HG03442 (cell line): ENCODE data around the gene FITM2.
A peak's percentile ranks its signal among the peaks of the same experiment; 100 is the strongest.
"Not testable (repeated sequence)": the region's sequence is repeated elsewhere in the genome, so short reads cannot be mapped to it uniquely, and the experiment has no call there.

Experiments used
- ATAC-seq: cut with Tn5 transposase; IDR thresholded peaks from one replicate; pipeline ENCODE4 v1.9.1; 2021; ENCODE audit warnings: mild to moderate bottlenecking, moderate library complexity; ENCODE audit not compliant: unreplicated experiment

Gene FITM2

GRCh38 chr20:44310664-44311639 is at the start of gene FITM2:
TSS of gene FITM2 (minus strand) at chr20:44311202. CDS start at chr20:44311148, 54 bp downstream.
- peak; percentile 82 for ATAC-seq

DNA sequence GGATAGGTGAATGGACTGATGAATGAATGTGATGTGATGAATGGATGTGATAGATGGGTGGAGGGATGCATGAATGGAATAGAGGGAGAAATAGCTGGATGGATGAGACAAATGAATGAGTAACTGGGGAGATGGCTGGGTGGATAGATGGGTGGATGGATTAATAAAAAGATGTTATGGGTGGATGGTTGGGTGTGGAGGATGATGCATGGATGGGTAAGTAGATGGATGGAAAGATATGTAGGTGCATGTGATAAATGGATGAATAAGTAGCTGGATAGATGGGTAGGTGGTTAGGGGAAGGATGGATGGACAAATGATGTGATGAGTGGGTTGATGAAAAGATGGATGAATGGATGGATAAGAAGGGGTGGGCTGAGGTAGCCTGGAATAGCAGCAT is 49.2 kb upstream of the FITM2 start:
- no peak for ATAC-seq

- no peak for ATAC-seq
These were observed 47.8 kb upstream of the FITM2 start for GRCh38 chr20:44358776-44359175.

- no peak for ATAC-seq
These were observed 46.6 kb upstream of the FITM2 start for GRCh38 chr20:44357555-44358125.

- no peak for ATAC-seq
These were observed 46.0 kb upstream of the FITM2 start for GRCh38 chr20:44357020-44357419.

DNA sequence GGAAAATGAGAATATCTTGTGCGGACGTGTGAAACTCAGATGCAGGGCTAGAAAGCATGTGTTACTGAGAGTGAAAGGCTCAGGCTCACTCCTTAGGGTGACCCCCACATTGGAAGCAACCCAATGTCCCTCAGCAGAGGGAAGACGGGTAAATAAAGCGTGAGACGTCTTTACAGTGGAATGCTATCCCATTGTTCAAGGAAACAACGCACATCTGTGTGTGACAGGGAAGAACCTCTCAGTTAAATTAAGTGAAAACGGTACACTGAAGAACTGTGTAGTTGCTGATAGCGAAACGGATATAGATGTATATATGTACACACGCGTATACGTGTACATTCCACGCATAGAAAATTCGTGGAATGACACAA is 45.3 kb upstream of the FITM2 start:
- ATAC-seq: no peak

DNA sequence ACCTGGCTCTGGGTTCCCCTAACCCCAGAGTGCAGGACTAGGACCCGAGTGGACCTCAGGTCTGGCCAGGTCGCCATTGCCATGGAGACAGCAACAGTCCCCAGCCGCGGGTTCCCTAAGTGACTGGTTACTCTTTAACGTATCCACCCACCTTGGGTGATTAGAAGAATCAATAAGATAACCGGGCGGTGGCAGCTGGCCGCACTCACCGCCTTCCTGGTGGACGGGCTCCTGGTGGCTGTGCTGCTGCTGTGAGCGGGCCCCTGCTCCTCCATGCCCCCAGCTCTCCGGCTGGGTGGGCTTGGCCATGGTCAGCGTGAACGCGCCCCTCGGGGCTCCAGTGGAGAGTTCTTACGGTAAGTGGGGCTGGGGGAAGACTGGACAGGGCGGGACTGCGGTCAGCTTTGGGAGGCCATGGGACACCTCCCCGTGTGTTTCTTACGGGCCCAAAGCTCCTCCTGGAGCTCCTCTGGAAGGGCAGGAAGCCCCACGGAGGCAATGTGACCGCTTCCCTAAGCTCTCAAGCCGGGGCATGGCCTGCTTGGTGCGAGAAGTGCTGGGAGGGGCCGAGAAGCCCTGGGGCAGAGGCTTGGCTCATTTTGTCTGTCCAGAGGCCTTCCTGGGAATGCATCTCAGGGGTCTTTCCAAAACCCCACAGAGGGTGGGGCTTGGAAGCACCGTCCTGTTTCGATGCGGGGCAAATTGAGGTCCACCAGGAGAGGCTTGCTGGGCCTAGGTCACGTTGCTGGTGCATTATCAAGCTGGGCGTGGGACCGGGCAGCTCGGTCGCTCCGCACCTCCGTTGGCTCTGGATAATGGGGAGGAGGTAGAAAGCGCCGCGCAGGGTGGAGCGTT is 44.7 kb upstream of the FITM2 start, which contains the start of gene HNF4A:
TSS of gene HNF4A (plus strand) at position 202 of the 855 bp plus-strand sequence. CDS start at position 308, 106 bp downstream.
- no peak for ATAC-seq

GRCh38 chr20:44354979-44355497 is 44.0 kb upstream of the FITM2 start:
- ATAC-seq: no peak

GRCh38 chr20:44350567-44350966 is 39.6 kb upstream of the FITM2 start:
- no peak for ATAC-seq

DNA sequence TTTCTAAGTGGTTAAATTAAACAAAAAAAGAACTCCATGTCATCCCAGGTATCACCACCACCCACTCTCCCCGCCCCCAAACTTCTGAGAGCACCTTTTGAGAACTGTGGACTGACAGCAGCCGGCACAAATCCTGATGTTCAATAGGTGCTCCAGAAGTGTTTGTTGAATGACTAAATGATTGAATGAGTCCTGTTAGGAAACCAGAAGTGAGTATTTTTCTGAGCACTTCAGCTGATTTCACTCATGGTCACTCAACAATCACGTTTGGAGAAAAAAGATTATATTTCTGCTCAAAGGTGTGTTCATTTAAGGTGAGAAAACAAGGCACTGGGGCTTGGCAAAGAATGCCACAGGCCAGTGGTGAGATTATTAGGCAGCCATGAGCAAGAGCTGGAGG is 38.3 kb upstream of the FITM2 start:
- no peak for ATAC-seq

DNA sequence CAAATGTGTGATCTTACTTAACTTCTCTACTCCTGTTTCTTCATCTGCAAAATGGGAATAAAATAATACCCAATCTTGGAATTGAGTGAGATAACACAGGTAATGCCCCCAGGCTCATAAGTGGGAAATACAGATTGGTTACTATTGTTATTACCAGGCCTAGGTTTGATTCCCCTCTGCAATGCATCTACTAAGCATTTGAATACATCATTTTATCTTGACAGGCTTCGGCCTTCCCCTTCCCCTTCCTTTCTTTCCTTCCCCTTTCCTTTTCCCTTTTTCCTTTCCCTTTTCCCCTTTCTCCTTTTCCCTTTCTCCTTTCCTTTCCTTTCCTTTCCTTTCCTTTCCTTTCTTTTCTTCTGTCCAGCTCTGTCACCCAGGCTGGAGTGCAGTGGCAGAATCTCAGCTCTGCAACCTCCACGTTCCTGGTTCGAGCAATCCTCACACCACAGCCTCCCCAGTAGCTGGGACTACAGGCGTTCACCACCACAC is 37.2 kb upstream of the FITM2 start:
- ATAC-seq: no peak

GRCh38 chr20:44345941-44346340 is 34.9 kb upstream of the FITM2 start:
- not testable (repeated sequence) for ATAC-seq

DNA sequence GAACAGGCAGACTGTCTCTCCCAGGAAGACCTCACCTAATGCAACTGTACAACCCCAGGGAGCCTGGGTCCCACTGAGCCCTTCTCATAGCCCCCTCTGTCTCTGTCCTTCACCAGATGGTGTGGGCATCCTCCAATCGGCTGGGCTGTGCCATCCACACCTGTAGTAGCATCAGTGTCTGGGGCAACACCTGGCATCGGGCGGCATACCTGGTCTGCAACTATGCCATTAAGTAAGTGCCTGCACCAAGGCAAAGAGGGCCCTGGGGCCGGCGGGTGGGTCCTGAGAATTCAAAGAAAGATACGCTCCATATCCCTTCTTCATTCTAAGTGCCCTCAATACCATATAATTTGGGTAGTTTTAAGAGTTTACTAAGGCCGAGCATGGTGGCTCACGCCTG is 34.1 kb upstream of the FITM2 start:
- ATAC-seq: no peak

- ATAC-seq: no peak
These were observed 33.7 kb upstream of the FITM2 start for GRCh38 chr20:44344723-44345122.

GRCh38 chr20:44343162-44343675 is 32.2 kb upstream of the FITM2 start:
- ATAC-seq: no peak

DNA sequence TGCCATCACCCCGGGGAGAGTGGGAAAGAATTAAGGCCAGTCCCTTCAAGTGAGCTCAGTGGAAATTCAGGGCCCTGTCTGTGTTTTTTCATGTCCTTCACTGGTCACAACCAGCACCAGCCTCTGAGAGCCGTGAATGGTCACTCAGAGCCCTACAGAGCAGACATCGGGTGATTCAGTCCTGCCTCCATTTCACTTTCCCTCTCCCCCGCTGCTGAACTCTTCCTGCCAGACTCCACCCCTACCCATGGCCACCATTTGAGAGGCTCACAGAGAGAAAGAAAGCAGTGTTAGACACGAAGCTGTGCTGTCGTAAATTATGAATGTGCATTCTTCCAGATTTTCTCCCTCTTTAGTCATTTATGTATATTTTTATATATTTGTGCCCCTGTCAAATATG is 31.2 kb upstream of the FITM2 start:
- no peak for ATAC-seq

GRCh38 chr20:44336725-44337380 is 25.9 kb upstream of the FITM2 start, which contains the start of gene R3HDML:
TSS of gene R3HDML (plus strand) at chr20:44337043. CDS start at chr20:44337158, 115 bp downstream.
- no peak for ATAC-seq

DNA sequence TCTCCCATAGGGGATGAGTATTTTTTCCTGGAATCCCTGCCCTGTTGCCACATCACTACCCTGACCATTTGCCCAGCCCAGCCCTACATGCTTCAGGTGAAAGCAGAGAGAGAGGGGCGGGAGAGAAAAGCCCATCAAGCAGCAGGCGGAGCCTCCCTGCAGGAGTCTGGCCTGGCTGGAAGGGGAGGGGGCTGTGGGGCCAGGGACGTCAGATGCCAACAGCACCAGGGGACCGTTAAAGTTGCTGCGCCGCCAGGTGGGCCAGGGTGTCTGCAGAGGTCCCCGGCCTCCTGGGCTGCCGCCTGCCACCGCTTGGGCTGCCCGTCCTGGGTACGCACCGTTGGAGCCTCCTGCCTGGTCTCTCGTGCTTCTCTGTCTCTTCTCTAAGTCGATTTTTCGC is 25.1 kb upstream of the FITM2 start:
- ATAC-seq: no peak

GRCh38 chr20:44335675-44336074 is 24.7 kb upstream of the FITM2 start:
- ATAC-seq: no peak

DNA sequence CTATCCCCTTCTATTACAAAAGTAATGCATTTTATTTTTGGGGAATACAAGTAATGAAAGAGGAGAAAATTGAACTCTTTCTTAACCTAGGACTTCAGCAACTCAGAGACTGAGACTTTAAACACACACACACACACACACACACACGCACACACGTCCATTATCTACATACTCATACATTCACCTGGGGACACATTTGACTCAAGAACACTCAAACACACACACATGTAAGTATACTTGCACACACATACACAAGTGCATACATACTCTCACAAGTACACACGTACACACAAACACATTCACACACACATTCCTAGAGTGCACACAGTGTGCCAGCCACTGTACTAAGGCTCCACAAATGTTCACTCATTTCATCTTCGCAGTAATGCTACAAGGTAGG is 23.7 kb upstream of the FITM2 start:
- ATAC-seq: no peak
